Upper lobe of left lung (tissue), 4 donors: Measurements from ENCODE around the gene ARID1B.

Experiments
- EP300 ChIP-seq, 4 donors: sonication (generic); formaldehyde crosslinking; IDR thresholded peaks; one replicate each; pipeline ENCODE4 v1.5.1; 2017; ENCODE audit warnings: antibody characterized with exemption in 4 of 4, control low read depth in 2 of 4
- POLR2A ChIP-seq, 4 donors: fragments of 450-650 bp; IDR thresholded peaks; one replicate each; pipeline ENCODE4 v1.5.1; 2016 to 2017; ENCODE audit warnings: antibody characterized with exemption in 4 of 4, mild to moderate bottlenecking in 2 of 4
- POLR2AphosphoS5 ChIP-seq, 2 donors: sonication (generic); formaldehyde crosslinking; IDR thresholded peaks; one replicate each; pipeline ENCODE4 v1.5.1; 2017; ENCODE audit warnings: antibody characterized with exemption in 2 of 2
- TF ChIP-seq, protein P1 (sequence below), 6 experiments: fragments of 450-650 bp in 4 of 6; fragments of 200-600 bp in 2 of 6; sonication (generic) in 2 of 6; IDR thresholded peaks; one replicate each; pipeline ENCODE4 v1.5.1; 2016 to 2019; ENCODE audit warnings: antibody characterized with exemption in 6 of 6

DNA sequence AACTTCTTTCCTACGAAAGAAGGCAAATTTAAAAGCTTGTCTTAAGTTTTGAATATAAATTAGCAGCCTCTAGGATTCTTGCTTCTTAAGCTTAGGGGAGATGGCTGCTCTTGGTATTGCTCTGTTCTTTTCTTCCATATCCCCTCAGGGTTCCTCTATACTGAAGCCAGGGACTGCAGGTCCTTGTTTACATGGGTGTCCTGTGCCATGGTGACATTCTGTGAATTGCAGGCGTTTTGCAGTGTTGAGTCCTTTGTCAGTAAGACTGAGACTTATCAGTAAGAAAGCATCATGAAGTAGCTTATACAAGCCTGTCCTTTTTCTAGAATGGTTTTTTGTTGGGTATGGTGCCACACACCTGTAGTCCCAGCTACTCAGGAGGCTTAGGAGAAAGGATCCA, 147.8 kb downstream of the ARID1B start:
- TF ChIP-seq POLR2AphosphoS5 (IDR thresholded peaks at IDR 0.05), result no peak
- no peak for TF ChIP-seq POLR2A (IDR thresholded peaks at IDR 0.05)
- TF ChIP-seq, protein P1, sequence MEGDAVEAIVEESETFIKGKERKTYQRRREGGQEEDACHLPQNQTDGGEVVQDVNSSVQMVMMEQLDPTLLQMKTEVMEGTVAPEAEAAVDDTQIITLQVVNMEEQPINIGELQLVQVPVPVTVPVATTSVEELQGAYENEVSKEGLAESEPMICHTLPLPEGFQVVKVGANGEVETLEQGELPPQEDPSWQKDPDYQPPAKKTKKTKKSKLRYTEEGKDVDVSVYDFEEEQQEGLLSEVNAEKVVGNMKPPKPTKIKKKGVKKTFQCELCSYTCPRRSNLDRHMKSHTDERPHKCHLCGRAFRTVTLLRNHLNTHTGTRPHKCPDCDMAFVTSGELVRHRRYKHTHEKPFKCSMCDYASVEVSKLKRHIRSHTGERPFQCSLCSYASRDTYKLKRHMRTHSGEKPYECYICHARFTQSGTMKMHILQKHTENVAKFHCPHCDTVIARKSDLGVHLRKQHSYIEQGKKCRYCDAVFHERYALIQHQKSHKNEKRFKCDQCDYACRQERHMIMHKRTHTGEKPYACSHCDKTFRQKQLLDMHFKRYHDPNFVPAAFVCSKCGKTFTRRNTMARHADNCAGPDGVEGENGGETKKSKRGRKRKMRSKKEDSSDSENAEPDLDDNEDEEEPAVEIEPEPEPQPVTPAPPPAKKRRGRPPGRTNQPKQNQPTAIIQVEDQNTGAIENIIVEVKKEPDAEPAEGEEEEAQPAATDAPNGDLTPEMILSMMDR (IDR thresholded peaks at IDR 0.05), result no peak
- no peak for TF ChIP-seq EP300 (IDR thresholded peaks at IDR 0.05)
